T-helper 17 cell (primary cell): ENCODE measurements around the gene CNIH4. TPM values are rescaled to one million over a fixed set of nuclear protein-coding genes. Genes with fewer than 3 reads are reported as not detected.
A peak's percentile ranks its signal among the peaks of the same experiment; 100 is the strongest.
"Not testable (repeated sequence)": the region's sequence is repeated elsewhere in the genome, so short reads cannot be mapped to it uniquely, and the experiment has no call there.

Experiments used
- ATAC-seq: fragments of 150-1000 bp; cut with Tn5 transposase; 2 replicates; pipeline ENCODE4 v1.10.0; 2021; ENCODE audit warnings: mild to moderate bottlenecking, moderate library complexity
- DNase-seq, 3 donors: peaks; one replicate each; pipeline versions ENCODE4 v3.0.0 to v3.0.0-alpha.2; 2020 to 2021
- H3K9me3 ChIP-seq: one replicate; pipeline ENCODE4 v1.7.0; 2013; ENCODE audit warnings: low read length, mild to moderate bottlenecking; ENCODE audit not compliant: control insufficient read depth, poor library complexity, severe bottlenecking
- H3K27ac Mint-ChIP-seq: one replicate; pipeline ENCODE4 v1.8.0; 2022; ENCODE audit warnings: mild to moderate bottlenecking, moderate library complexity, mixed read lengths
- H3K27me3 Mint-ChIP-seq: one replicate; pipeline ENCODE4 v1.8.0; 2022; ENCODE audit warnings: mixed read lengths
- H3K36me3 Mint-ChIP-seq: one replicate; pipeline ENCODE4 v1.8.0; 2022; ENCODE audit warnings: low read depth, mixed read lengths
- H3K4me1 Mint-ChIP-seq: one replicate; pipeline ENCODE4 v1.8.0; 2022; ENCODE audit warnings: mild to moderate bottlenecking, mixed read lengths
- H3K4me3 Mint-ChIP-seq: one replicate; pipeline ENCODE4 v1.8.0; 2022; ENCODE audit warnings: mild to moderate bottlenecking, moderate library complexity, mixed read lengths
- total RNA-seq, 4 donors: library from RNA in 2 of 4; stranded (reverse) in 2 of 4; gene quantifications; one replicate each; pipeline ENCODE4 v1.2.3 and lab custom pipeline; 2022 to 2026

The CNIH4 gene
- total RNA-seq (10 to 100 TPM; 19.1 to 24.1 TPM), total RNA-seq (lab: John Stamatoyannopoulos, UW) (21.6 to 45.2 reads per million in 2 donors)

DNA sequence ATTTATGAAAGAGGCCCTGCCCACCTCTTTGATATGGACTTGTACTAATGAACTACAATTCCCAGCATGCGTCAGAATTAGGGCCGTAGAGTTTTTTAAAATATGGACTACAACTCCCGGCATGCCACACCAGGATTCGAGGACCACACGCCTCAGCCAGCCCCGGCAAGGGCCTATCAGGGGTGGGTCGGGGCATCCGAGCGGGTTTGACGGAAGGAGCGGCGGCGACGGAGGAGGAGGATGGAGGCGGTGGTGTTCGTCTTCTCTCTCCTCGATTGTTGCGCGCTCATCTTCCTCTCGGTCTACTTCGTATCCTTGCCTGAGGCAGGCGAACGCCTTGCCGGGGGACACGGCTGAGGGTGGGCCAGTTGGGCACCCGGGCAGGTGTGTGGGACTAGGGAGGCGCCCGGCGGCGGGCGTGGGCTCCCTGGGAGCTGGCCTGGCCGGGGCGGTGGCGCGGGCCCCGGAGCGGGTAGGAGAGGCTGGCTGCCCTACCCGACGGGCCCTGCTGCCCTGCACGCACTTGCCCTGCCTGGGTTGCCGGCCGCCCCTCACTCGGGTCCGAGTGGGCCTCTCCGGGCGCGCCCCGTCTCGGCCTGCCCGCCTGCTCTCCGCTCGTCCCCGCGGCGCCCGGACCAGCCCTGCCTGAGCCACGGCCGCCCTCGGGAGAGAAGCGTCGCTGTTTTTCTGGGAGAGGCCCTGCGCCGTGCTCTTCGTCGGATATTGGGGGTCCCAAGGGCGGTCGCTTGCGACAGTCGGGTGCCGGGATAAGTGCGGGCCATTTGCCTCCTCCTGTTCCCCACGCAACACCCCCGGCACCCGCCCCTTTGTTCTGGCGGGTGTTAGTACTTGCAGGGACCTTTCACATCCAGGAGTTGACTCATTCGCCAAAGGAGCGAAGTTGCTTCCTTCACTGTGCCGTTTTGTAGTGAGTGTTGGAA, at the start of gene CNIH4:
CNIH4 (plus strand) TSS at position 195 of the 941 bp plus-strand sequence; CDS start at position 241, 46 bp downstream.
- Mint-ChIP-seq H3K4me3 (peak within 1 kb of the TSS; percentile 95), H3K4me1 (peaks cover 35% of the 10 kb centered on the region), H3K27me3 (no peaks in the 10 kb centered on the region), H3K36me3 (peaks cover 7% of the 10 kb centered on the region), H3K27ac (peak within 1 kb of the TSS; percentile 95)
- peak; percentile 85 to 86 (median 85) for DNase-seq
- no peaks in the 10 kb centered on the region for H3K9me3 ChIP-seq
- ATAC-seq, result peak; percentile 99

DNA sequence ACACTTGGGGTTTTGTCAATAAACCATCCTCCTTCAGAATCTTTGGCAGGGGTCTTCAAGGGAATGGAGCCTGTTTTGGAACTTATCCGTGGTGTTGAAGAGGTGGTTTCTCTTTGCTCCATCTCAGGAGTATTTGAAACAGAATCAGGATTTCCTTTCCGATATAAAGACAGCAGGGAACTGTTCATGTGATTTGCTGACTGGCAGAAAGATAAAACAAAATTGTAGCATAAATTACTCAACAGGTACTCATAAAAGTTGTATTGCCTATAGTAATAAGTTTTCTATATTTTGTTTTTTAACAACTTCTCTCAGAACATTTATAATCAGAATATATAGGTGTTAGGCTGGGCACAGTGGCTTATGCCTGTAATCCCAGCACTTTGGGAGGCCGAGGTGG, 48.6 kb upstream of the CNIH4 start:
- H3K27ac Mint-ChIP-seq, result no peak overlapping the region
- DNase-seq (no peak), ATAC-seq (no peak)
- peaks cover 4% of the 10 kb centered on the region for H3K36me3 Mint-ChIP-seq
- no peaks in the 10 kb centered on the region for H3K27me3 Mint-ChIP-seq
- H3K4me3 Mint-ChIP-seq, result no peak overlapping the region
- peaks cover 4% of the 10 kb centered on the region for H3K4me1 Mint-ChIP-seq
- H3K9me3 ChIP-seq, result no peaks in the 10 kb centered on the region

DNA sequence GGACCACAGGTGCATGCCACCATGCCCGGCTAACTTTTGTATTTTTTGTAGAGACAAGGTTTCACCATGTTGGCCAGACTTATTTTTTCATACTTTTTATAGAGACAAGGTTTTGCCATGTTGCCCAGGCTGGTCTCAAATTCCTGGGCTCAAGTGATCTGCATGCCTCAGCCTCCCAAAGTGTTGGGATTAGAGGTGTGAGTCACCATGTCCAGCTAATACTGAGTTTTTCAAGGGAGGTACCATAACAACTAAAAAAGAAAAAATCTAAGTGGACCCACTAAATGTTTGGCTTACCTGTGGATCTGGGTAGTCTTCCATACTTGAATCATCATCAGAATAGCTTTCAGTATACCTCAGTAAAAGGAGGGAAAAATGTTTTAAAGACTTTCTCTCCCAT, 45.2 kb upstream of the CNIH4 start:
- not testable (repeated sequence) for DNase-seq, H3K4me1 Mint-ChIP-seq, H3K27me3 Mint-ChIP-seq, H3K9me3 ChIP-seq, H3K36me3 Mint-ChIP-seq, ATAC-seq, H3K27ac Mint-ChIP-seq, H3K4me3 Mint-ChIP-seq

DNA sequence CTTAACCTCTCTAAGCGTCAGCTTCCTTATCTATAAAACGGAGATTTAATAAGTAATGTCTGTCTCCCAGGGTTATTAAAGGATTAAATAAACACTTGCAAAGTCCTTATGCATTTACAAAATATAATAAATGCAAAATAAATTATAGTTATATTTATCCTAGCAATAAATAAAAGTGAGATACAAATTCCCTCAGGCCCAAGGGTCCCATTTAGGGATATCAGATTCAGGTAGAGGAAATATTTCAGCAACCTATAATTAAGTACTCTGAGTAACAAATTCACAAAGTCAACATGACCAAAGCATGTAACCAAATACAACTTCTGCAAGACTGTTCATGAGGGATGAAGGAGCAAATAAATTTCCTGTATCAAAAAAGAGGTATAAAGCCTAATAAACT, 44.7 kb upstream of the CNIH4 start:
- H3K27ac Mint-ChIP-seq, result no peak overlapping the region
- no peak for ATAC-seq
- no peaks in the 10 kb centered on the region for H3K9me3 ChIP-seq
- no peaks in the 10 kb centered on the region for H3K27me3 Mint-ChIP-seq
- peaks cover 4% of the 10 kb centered on the region for H3K4me1 Mint-ChIP-seq
- H3K4me3 Mint-ChIP-seq, result no peak overlapping the region
- no peaks in the 10 kb centered on the region for H3K36me3 Mint-ChIP-seq
- DNase-seq, result no peak

DNA sequence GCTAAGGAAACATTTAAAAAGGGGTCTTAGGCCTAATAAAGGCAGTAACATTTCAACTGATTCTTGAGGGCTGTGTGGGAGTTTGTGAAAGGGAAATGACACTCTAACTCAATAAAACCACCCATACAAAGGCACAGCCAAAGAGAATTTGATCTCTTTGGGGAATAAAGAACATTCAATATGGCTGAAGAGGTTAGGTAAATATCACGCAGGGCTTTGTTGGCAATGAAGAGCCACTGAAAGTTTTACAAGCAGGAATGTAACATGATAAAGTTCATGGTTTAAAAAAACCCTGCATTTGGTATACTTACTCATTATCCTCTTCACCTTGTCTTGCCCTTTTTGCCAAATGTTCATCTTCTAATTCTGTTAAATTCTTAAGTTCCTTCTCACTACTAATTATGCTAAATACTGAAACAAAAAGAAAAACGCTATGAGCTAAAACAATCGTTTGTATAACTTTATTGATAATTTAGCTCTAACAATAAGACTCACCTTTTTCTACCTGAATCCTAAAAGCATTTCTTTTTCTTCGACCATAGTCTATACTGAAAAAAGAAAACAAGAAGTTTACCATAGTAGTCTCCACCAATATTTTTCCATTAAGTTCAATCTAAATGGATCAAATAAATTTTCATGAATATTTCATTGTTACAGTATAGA, 39.2 kb upstream of the CNIH4 start:
- ATAC-seq, result no peak
- no peaks in the 10 kb centered on the region for H3K27me3 Mint-ChIP-seq
- no peaks in the 10 kb centered on the region for H3K9me3 ChIP-seq
- no peak overlapping the region for H3K27ac Mint-ChIP-seq
- H3K4me3 Mint-ChIP-seq, result no peak overlapping the region
- peaks cover 13% of the 10 kb centered on the region for H3K4me1 Mint-ChIP-seq
- H3K36me3 Mint-ChIP-seq, result no peaks in the 10 kb centered on the region
- no peak for DNase-seq

DNA sequence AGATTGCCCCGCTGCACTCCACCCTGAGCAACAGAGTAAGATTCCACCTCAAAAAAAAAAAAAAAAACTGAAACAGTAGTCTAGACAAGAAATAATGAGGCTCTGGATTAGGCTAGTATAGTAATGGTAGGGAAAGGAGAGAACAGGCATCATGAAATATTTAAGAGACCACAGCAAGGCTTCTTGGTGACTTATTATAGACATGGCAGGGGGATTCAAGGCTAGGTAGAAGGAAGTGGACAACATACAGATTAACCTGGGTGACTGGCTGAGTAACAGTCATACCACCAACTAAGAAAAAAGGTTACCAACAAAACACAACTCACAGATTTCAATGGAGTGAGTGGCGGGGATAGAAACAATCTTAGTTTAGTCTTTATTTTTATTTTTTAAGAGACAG, 35.0 kb upstream of the CNIH4 start:
- Mint-ChIP-seq H3K27me3 (no peaks in the 10 kb centered on the region), H3K4me1 (peaks cover 22% of the 10 kb centered on the region), H3K4me3 (no peak overlapping the region), H3K36me3 (no peaks in the 10 kb centered on the region), H3K27ac (no peak overlapping the region)
- ATAC-seq (no peak), DNase-seq (no peak)
- H3K9me3 ChIP-seq, result no peaks in the 10 kb centered on the region

DNA sequence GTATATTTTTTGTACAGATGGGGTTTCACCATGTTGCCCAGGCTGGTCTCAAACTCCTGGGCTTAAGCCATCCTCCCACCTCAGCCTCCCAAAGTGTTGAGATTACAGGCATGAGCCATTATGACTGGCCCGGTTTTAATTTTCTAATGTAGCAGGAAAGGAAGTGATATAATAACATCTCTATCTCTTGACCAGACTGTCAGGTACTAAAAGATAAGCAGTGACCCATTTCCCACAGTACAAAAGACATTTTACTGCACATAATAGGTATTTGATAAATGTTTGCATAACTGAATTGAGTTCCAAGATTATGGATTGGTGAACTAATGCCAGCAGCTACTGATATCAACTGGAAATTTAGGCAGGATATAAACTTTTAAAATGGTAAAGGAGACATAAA, 30.7 kb upstream of the CNIH4 start:
- Mint-ChIP-seq H3K4me3 (no peak overlapping the region), H3K4me1 (peaks cover 42% of the 10 kb centered on the region), H3K36me3 (no peaks in the 10 kb centered on the region), H3K27me3 (no peaks in the 10 kb centered on the region), H3K27ac (no peak overlapping the region)
- no peaks in the 10 kb centered on the region for H3K9me3 ChIP-seq
- DNase-seq (no peak), ATAC-seq (no peak)

DNA sequence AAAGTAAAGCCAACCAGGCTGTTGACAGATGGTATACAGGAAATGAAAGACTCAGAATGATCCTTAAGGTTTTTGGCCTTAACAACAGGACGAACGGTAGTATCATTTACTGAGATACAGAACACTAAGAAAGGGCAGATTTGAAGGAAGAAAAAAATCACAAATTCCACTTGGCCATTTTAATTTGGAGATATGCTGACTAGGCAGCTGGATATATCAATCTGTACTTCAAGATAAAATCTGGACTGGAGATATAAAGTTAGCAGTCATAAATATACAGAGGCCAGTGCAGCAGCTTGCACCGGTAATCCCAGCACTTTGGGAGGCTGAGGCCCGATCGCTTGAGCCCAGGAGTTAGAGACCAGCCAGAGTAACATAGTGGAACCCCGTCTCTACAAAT, 28.0 kb upstream of the CNIH4 start:
- Mint-ChIP-seq H3K4me1 (peaks cover 30% of the 10 kb centered on the region), H3K36me3 (no peaks in the 10 kb centered on the region), H3K4me3 (peak overlapping the region; percentile 96), H3K27me3 (no peaks in the 10 kb centered on the region), H3K27ac (peak overlapping the region; percentile 99)
- no peaks in the 10 kb centered on the region for H3K9me3 ChIP-seq
- DNase-seq (no peak), ATAC-seq (no peak)

DNA sequence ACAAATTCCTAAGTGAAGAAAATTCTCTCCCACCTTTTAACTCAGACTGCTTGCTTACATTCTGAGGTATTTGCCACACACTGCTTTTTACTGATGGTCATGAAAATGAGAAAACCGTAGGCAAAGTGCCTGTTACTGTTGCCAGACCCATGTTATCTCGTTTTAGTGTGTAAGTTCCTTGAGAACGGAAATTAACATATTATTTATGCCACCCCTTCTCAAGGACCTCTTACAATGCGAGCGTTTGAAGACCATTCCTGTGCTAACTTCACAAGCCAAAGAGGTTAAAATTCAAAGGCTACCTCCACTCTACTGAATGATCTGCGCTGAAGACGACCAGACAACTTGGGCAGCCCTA, 27.2 kb upstream of the CNIH4 start:
- Mint-ChIP-seq H3K4me3 (peak overlapping the region; percentile 96), H3K36me3 (no peaks in the 10 kb centered on the region), H3K27ac (peak overlapping the region; percentile 99), H3K27me3 (no peaks in the 10 kb centered on the region), H3K4me1 (peaks cover 33% of the 10 kb centered on the region)
- no peaks in the 10 kb centered on the region for H3K9me3 ChIP-seq
- DNase-seq (no peak), ATAC-seq (no peak)

DNA sequence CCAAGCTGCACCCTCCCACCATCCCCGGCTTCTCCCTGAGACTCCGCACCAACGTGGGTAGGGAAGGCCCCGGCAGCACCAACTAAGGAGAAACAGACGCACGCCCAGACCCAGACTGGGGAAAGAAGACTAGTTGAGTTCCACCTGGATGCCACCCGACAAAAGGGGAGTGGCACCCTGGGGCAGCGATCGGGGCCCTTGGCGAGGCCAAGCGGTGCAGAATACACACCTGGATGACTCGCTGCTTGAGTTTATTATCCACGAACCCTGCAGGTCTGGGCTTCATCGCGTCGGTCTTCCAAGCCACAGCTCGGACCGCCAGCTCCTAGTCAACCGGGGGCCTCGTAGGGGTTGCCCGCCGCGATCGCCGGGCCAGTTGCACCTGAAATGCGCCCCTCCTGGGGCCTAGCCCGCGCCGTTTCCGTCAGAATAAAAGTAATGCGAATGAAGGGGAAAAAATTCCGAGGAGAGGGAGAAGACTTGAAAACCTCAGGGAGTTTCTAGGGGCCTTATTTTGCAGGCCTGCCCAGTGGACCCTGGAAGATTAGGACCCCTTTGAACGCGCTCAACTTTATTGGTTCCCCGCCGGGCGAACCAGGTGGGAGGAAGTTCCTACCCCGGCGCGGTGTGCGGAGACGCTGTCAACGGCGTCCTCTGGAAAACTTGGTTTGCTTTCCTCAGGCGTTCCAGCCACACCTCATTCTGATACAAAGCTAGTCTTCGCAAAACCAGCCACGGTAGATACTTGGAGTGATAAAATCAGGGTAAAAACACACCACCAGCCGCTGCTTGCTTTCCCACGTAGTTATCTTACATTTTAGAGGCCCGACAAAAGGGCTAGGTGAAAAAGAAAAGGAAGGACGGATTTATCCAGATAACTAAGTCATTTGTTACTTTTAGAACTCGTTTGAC, 26.6 kb upstream of the CNIH4 start, which contains the start of gene NVL:
NVL (minus strand) TSS at position 331 of the 912 bp plus-strand sequence; CDS start at position 286, 45 bp downstream.
- Mint-ChIP-seq H3K27me3 (no peaks in the 10 kb centered on the region), H3K27ac (peak within 1 kb of the TSS; percentile 99), H3K4me1 (peaks cover 33% of the 10 kb centered on the region), H3K36me3 (no peaks in the 10 kb centered on the region), H3K4me3 (peak within 1 kb of the TSS; percentile 96)
- peak; percentile 92 for ATAC-seq
- DNase-seq, result peak; percentile 64 to 67 (median 67)
- no peaks in the 10 kb centered on the region for H3K9me3 ChIP-seq

DNA sequence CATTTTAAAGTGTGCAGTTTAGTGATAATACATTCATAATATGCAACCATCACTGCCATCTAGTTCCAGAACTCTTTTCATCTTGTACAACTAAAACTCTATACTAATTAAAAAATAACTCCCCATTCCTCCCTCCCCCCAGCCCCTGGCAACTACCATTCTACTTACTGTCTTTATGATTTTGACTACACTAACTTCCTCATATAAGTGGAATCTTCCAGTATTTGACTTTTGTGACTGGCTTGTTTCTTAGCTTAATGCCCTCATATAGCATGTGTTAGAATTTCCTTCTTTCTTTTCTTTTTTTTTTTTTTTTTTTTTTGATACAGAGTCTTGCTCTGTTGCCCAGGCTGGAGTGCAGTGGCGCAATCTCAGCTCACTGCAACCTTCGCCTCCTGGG, 25.4 kb upstream of the CNIH4 start:
- H3K4me1 Mint-ChIP-seq, result peaks cover 33% of the 10 kb centered on the region
- ATAC-seq (no peak), DNase-seq (no peak)
- no peaks in the 10 kb centered on the region for H3K9me3 ChIP-seq
- peak overlapping the region; percentile 99 for H3K27ac Mint-ChIP-seq
- no peak overlapping the region for H3K4me3 Mint-ChIP-seq
- H3K36me3 Mint-ChIP-seq, result no peaks in the 10 kb centered on the region
- no peaks in the 10 kb centered on the region for H3K27me3 Mint-ChIP-seq

DNA sequence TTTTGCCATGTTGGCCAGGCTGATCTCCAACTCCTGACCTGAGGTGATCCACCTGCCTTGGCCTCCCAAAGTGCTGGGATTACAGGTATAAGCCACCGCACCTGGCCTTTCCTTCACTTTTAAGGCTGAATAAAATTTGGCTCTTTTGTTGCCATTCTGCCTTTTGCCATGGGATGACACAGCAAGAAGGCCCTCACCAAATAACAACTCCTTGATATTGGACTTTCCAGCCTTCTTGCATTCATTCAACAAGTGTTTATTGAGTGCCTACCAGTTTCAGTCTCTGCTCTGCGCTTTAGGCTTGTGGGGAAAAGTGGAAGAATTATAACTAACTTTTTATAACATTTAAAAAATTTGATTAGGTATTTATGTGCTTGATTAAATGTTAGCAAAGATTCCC, 24.9 kb upstream of the CNIH4 start:
- no peaks in the 10 kb centered on the region for H3K36me3 Mint-ChIP-seq
- DNase-seq (no peak), ATAC-seq (no peak)
- no peaks in the 10 kb centered on the region for H3K9me3 ChIP-seq
- H3K4me1 Mint-ChIP-seq, result peaks cover 33% of the 10 kb centered on the region
- H3K27ac Mint-ChIP-seq, result peak overlapping the region; percentile 99
- H3K4me3 Mint-ChIP-seq, result no peak overlapping the region
- no peaks in the 10 kb centered on the region for H3K27me3 Mint-ChIP-seq
